Activated CD4-positive, alpha-beta T cell treated with anti-CD3 and anti-CD28 coated beads, Interleukin-10, Interleukin-2, amounts not matched to agents 100 ng/mL and 50 ng/mL, durations not matched to agents 16 hours and 8 hours (primary cell): ENCODE data around the gene ZCCHC2.

Experiments used
- DNase-seq: peaks from one replicate; pipeline ENCODE4 v3.0.0-alpha.2; 2020

The ZCCHC2 gene

DNA sequence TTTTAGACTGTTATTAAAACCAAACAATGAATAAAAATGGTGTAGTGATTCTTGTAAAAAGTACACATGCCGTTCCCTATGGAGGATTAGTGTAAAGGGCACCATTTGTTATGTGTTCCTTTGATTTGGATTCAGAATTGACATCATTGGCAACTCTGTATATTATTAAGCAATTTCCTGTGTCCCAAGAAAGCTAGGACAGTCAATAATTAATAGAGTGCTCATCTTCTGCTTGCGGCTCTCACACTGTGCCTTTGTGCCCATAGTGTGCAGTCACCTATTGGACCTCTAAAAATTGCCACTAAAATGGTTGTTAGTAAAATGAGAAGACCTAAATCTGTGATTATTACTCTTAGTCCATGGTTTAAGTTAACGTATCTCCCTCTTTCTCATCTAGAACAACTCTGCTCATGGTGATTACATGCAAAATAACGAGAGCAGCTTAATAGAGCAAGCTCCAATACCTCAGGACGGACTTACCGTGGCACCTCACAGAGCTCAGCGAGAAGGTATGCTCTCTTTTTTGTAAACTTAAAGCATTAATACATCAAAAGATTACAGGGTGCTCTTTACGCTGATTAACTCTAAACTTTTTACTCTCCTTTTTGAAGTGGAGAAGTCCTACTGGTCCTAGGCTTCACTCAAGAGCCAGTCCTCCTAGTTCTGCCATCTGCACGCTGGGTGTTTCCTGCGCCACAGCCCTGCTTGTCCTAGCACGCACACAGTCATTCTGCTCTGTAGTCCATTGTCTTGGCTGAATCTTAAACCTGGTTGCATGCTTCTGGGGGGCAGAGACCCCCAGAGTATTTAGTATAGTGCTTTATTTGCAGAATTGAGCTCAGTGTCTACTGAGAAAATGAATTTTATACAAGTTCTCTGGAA lies 16.7 kb downstream of the ZCCHC2 start:
- DNase-seq, result no peak

DNA sequence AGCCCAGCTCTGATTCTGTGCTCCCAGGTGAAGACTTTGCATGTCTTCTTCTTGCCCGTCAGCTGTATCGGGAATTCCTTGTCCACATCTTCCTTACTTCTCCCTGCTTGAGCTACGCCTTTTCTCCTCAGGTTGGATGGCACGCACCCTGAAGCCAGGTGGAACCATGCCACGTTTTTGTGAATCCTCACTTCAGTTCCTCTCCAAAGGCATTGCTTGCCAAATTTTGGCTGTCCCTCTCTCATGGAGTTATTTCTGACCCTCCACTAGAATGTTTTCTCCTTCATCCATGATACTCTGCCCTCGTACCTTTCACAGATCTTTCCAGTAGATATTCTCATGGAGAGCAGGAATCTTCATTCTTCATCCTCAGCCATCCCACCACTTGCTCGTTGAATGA lies 20.2 kb downstream of the ZCCHC2 start:
- DNase-seq, result no peak

DNA sequence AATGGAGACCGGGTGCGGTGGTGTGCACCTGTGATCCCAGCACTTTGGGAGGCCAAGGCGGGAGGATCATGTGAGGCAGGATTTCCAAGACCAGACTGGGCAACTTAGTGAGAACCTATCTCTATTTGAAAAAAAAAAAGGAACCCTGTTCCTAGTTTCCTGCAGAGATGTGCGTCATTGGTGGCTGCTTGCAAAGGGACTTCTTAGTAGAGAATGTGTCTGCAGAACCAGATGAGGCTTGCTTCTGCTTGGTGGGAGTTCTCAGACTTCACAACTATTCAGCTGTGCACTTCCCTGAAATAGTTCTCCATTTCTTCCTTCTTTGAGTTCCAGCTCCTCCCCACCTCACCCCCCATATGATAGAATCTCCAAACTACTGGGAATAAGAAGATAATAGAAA lies 22.3 kb downstream of the ZCCHC2 start:
- no peak for DNase-seq

DNA sequence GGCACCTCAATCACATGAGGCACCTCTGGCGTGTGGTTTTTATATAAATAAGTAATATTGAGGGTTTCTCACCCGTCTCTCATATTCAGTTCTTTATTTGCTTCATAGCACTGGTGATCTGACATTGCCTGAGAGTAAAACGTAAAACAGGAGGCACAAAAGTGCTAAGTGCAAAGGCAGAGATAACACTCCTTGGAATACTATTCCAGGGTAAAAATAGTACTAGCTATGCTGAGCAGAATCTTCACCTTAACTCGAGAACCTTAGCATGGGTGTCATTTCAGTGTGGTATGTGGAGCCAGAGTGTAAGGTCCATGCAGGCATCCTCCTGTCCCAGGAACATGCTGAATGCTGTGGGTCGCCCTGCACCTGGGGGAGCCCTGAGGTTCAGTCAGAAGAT lies 26.9 kb downstream of the ZCCHC2 start:
- DNase-seq, result no peak

DNA sequence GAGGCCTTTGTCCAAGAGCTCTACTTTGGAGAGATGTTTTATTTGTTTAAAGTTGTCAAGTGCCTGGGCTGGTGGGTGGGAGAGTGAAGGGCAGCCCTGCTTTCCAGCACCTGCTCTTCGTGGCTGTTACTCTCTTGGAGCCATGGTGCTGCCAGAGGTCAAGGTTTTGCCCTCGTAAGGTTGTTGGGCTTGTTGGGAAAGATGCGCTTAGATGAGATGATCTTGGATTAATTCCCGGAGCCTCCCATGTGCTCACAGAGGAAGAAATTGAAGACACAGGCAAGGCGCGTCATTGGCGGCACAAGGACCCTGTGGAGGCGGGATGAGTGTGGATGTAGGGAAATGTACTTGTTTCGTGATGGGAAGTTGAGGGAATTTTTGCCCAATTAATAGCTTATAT lies 27.9 kb downstream of the ZCCHC2 start:
- DNase-seq, result no peak

DNA sequence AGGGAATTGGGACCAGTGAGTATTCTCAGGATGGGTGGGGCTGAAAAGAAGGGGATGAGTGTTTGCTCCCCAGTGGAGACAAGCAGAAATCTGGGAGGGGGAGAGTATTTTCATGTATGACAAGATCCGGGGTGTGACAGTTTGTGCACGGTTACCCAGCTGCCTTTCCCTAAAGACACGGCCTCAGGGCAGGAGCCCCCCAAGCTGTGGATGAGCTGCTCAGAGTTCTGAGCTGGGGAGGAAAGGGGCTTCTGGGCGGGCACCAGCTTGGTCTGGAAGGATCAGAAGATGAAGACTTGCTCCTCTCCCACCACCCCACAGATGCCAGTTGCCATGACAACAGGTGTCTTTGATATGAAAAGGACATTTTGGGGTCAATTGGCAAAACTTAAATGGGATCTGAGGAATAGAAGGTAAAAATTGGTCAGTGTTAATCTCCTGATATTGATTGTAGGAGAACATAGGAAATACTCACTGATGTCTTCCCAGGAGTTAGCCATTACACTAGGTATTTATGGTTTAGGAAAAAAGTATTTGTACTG lies 29.2 kb downstream of the ZCCHC2 start:
- DNase-seq, result no peak

DNA sequence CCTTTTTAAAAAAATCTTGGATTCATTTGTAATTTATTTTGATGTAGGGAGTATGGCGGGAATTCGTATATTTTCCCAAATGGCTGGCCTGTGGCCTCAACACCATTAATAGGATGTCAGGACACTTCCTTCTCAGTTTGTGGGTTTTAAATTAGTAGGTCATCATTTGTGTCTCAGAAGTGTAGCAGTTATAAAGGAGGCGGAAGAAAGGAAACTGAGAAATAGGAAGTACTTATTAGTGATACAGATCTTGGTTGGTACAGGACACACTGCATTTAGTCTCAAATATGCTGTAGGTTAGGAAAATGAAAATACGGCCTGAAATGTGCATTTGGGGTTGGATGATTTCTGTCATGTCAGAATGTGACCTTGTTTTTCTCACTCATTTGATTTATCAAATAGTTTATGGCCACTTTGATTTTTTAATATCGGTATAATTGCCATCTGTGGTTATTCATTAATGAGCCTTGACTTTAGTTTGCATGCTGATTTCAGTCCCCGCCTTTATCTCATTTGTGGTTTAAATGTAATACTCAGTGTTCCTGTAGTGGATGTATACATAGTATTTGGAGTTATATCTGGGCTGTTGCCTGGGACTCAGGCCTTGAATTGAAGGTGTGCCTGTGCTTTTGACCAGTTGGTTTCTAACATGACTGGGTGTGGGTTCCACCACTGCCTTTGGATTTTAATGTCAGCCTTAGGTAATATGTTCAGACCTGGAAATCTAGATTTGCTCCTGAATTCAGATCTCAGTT lies 31.4 kb downstream of the ZCCHC2 start:
- no peak for DNase-seq

DNA sequence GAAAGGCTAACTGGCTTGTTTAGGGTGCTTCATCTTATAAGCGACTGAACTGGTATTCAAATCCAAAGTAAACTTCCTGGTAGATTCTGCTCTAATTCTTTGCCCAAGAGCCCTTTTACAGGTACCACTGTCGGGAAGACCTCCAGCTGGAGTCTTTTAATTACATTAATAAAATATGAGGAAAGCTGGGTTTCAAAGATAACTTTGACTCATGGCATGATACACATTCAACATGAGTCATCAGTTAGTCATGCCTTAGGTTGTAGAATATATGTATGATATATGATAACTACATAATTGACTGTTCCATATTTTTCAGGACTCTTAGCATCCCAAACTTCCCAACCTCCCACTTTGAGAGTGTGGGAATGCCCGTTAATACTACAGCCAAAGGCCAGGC lies 32.3 kb downstream of the ZCCHC2 start:
- DNase-seq, result peak; percentile 14

DNA sequence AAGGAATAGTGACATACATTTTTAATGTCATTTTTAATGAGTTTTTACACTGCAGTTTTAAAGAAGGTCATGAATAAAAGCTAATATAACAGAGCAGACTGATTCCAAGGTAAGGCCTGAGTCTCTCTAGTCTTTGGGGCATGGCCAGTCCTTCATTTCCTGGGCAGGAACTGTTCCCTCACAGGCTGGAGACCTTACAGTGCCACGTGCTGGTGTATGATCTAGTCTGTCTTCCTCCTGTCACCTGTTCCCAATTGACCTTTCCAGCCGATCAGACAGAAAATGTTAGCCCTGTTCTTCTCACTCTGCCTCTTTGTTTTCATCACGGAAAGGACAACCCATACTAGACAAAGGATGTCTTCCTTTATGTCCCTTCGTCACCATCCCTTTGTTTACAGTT lies 33.6 kb downstream of the ZCCHC2 start:
- no peak for DNase-seq

DNA sequence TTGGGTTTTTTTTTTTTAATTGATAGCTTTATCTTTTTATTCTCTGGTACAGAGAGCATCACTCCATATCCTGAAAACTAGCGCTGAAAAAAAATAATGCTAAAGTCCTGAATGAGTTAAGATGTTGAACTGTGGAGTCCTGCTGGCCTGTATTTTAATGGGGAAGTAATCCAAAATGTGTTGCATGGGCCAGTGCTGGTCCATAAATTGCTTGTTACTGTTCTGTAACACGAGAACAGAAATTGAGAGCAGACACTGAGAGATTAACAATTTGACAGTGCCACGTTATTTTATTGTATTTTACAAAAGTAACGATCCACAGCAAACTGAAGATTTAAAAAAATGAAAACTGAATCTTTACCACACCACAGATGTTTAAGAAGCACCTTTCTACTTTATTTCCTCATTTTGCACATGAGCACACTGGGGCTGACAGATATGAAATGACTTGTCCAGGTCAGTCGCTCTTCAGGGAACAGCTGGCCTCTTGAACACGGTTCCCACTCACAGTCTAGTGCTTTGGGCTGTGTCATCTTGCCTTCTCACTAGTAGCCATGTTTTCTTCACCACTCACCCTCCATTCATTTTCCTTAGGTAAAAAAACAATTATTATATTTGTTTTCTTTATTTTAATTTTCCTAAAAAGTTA lies 35.3 kb downstream of the ZCCHC2 start:
- no peak for DNase-seq

DNA sequence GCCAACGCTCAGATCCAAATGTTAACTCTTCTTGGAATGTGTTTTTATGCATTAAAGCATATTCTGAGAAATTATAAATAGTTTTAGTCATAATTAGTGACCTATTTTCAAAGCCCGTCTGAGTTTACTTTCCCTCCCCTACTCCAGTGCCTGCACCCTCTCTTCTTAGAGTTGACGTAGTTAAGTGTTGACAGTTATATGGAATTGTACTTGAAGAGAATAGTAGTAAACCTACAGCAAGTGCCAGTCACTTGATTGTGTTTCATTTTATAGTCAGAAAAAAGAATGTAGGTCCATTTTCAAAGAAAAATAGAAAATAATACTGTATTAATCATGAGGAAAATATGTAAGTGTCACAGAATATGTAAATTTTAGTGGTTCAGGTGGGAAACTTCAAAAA lies 41.2 kb downstream of the ZCCHC2 start:
- DNase-seq, result no peak

DNA sequence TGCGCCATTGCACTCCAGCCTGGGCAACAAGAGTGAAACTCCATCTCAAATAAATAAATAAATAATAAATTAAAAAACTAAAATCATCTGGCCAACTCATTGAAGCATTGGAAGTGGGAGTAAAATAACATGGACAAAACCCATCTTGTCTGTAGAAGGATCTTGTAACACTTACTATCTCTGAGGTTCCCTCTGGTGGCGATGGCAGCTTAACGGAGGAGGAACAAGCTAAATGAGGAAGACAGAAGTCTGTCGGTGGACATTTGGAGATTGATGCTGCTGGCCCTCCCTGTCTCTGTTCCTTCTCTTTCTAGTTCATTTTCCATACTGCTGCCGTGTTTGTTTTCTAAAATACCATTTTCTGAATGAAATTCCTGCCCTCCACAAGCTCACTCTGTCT lies 43.4 kb downstream of the ZCCHC2 start:
- no peak for DNase-seq

DNA sequence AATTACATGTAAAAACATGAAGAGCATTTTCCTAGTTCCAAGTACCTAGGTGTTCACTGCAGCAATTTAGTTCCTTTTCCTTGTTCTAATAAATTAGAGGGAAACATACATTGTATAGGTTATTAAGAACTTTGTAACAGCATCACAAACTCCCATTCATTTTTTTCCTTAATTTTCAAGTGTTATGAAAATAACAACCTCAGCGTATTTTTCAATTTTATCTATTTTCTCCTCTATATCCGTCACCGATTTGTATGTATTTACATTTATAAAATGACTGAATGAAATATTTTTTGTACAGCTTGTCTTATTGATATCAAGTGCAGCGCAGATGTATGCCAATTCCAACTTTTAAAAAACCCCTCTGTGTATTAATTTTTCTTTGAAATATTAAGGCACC lies 44.0 kb downstream of the ZCCHC2 start:
- no peak for DNase-seq

DNA sequence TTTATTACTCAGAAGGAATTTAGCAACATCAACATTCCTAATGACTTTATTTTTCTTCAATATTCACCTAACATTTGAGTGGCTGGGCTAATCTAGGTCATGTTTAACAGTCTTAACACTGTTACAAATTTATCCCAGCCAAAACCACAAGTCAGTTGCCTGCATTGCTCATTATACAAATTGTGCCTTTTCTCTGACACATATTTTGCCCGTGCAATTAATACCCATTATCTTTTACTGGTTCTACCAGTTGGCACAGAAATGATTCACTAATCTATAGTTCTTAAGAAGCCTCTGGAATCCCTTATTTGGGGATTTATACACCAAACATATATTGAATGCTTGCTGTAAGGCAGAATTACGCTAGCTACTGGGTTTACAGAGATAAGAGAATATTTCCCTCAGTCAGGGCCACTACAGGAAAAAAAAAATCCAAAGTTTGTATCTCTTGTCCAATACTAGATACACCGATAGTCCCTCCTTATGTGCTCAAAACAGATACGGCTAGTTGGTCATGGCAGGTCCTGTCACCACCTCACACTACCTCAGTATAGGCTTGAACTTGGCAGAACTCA lies 46.3 kb downstream of the ZCCHC2 start:
- DNase-seq, result no peak

DNA sequence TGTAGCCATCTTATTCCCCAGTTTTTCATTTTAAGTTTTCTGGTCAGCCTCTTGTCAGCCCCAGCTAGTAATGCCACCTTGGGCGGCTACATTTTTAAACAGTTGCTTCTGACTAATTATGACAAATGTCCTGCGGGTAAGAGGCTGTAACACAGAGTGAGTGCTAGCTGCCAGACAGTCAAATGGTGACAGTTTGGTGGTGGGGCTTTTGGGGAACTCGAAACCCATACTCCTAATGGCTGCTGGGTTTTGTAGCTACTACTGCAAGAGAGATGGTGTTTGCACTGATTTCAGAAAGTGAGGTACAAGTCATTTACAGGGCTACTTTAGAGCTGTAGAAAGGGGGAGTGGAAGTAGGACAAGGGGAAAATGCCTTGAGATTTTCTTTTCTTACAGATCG lies 48.2 kb downstream of the ZCCHC2 start:
- no peak for DNase-seq

DNA sequence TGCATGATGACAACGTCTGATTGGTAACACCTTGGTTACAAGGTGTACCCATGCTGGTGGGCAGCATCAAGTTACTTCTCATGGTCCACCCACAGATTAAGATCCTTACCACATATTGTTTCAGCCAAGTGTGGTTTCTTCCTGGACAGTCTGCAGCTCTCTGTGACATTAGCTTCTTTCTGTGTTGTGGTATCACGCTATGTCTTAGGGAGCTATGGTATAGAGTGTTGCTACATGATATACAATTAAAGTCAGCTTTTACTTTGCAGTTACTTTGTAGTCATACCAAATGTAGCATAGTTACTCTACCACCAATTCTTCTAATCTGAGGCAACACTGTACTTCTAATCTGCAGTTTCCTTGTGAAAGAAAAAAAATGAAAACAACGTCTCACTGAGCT lies 48.8 kb downstream of the ZCCHC2 start:
- DNase-seq, result no peak

DNA sequence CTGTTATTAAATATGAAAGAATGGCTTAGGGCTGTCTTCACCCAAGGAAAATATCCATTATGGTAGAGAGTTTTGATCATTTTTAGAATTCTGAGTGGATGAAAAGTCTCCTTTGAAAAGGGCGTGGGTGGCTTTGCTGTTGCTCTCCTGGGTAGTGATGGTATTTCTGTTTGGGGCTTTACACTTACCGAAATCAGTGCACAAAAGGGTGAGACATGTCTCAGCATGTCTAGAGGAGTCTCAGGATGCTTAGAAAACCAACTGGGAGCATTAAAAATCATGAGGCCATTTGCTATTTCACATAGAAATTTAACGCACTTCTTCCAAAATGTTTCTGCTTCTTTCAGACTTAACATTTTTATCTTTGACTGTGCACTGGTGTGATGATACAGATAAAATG lies 49.6 kb downstream of the ZCCHC2 start:
- DNase-seq, result no peak

DNA sequence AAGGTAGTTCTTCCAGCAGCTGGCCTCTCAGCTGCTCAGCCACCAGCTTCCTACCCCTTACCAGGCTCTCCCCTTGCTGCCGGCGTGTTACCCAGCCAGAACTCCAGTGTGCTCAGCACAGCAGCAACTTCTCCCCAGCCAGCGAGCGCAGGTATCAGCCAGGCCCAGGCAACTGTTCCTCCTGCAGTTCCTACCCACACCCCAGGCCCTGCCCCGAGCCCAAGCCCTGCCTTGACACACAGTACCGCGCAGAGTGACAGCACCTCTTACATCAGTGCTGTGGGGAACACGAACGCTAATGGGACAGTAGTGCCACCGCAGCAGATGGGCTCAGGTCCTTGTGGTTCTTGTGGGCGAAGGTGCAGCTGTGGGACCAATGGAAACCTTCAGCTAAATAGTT lies 52.0 kb downstream of the ZCCHC2 start:
- no peak for DNase-seq

DNA sequence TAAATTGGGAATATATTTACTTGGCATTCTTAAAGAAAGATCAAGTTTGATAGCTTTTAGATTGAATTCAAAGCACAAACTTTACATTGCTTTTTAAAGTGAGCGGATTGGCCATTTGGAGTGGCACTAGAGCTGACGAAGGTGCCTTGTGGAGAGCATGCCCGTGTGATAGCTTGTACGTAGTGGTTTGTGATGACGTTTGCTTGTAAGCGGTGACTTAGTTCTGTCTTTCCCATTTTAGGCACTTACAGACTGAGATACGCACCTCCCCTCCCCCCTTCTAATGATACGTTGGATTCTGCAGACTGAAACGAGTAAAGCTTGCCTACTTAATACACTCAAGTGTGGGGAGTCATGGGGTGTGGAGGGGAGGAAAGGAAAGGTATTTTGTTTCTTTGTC lies 53.4 kb downstream of the ZCCHC2 start:
- no peak for DNase-seq

DNA sequence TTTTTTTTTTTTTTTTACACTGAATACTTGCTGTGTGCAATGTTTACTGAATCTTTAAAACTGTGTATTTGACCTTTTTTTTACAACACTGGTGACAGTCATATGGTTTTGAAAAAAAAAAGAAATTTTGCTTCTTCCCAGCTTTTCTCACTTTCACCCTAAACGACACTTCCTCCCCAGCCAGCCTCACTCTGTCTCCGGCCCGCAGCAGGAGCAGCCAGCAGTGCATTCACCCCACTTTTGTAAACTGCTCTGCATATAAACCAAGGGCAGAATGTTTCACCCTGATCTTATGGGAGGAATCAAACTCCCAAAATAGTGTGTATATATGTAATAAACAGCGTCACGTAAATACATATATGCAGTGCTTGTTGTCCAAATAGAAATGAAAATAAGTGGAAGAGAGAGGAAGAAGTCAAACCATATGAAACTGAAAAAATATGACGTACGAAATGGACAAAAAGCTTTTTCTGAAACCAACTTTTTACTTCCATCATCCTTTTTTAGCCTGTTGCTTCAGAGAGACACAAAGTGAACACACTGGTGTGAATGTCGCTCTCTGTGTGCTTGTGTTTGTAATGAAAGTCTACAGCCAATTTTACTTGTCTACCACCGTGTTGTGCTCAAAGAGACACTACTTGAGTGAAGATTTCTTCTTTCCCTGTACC lies 54.2 kb downstream of the ZCCHC2 start:
- DNase-seq, result no peak

DNA sequence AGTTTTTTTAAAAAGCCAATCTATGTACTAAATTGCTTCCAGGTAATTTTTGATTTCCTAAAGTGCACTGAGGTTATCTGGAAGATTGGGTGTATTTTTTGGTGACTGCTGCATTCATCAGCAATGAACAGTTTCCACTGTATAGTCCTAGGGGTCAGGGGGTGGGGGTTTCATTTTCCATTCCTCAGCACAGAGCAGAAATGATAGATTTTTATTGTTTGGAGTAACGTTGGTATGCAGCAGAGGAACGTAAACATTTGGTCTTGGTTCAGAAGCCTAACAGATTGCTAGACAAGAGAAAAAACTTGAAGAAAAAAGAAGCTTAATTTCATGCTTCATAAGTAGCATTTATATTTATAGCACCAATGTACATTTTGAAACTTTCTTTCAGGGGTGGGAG lies 54.9 kb downstream of the ZCCHC2 start:
- no peak for DNase-seq

DNA sequence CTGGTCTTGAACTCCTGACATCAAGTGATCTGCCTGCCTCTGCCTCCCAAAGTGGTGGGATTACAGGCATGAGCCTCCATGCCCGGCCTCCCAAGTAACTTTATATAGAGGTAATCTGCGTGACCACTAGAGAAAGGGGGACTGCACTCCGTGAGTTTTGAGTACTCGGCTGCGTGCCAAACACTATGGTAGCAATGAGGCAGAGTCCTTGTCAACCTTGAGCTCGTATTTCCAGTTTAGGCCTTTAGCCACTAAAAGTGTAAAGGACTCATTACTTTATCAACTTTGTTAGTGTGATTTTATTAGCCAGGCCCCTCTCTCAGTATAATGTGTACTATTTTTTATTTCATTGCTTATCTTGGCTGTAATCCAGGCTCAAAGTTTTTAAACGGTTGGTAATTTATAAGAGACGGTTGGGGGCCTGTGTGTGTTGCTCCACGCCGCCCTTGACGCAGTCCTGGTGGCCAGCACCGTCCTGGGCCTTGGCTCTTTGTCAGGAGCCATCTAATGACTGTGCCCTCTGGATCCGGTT lies 56.2 kb downstream of the ZCCHC2 start:
- DNase-seq, result no peak
